ENCODE measurements around the gene ALDH9A1. TPM values are rescaled to one million over a fixed set of nuclear protein-coding genes. Genes with fewer than 3 reads are reported as not detected.

ALDH9A1 gene
- total RNA-seq, 1 donor from 2014 or later = 63.2 TPM

DNA sequence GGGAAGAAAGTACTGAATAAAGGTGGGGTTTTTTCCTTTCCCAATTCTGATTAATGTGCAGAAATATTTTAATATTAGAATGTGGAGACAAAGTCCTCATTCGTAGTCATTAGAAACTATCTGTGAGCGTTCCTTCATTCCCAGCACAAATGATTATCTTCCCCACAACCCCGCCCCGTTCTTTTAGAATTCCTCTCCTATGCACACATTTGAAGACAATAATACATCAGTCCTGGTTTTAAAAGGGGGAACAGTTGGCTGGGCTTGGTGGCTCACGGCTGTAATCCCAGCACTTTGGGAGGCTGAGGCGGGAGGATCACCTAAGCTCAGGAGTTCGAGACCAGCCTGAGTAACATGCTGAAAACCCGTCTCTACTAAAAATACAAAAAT lies 876 bp downstream of the ALDH9A1 start:
- Histone ChIP-seq H3K4me3 (peak overlapping the region; percentile 79), H3K4me1 (peaks cover 32% of the 10 kb centered on the region), H3K36me3 (peaks cover 20% of the 10 kb centered on the region), H3K9me3 (replicated peaks) (no peaks in the 10 kb centered on the region), H3K27ac (replicated peaks) (peak overlapping the region; percentile 96), H3K27me3 (ENCODE audit: low read depth) (no peaks in the 10 kb centered on the region)
- intact Hi-C loops (cut with micrococcal nuclease) = no loop called here
- no peak for DNase-seq
- no peak for TF ChIP-seq CTCF (IDR thresholded peaks at IDR 0.05; ENCODE audit: borderline replicate concordance)

GRCh38 chr1:165696625-165697100 lies 1.7 kb downstream of the ALDH9A1 start:
- Histone ChIP-seq H3K27ac (replicated peaks) (peak overlapping the region; percentile 96), H3K27me3 (ENCODE audit: low read depth) (no peaks in the 10 kb centered on the region), H3K36me3 (peaks cover 20% of the 10 kb centered on the region), H3K4me1 (peaks cover 32% of the 10 kb centered on the region), H3K9me3 (replicated peaks) (no peaks in the 10 kb centered on the region), H3K4me3 (peak overlapping the region; percentile 79)
- intact Hi-C loops (cut with micrococcal nuclease) = no loop called here
- no peak for TF ChIP-seq CTCF (IDR thresholded peaks at IDR 0.05; ENCODE audit: borderline replicate concordance)
- DNase-seq = no peak

DNA sequence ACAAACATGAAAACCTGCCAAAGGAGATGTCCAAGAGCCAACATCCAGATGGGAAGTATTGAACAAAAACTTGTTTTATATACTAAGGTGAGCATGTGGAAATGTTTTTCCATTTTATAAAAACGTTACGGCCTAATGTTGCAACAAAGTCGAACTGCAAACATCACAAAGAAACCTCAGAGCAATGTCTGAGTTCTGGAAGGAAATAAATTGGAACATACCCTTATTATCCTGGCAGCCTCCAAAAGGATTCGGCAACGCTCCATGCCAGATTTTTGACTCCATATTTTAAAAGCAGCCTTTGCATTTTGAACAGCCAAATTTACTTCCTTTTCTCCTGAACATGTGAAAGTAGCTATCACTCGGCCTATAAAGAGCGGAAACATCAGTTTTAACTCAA lies 3.3 kb downstream of the ALDH9A1 start:
- TF ChIP-seq CTCF (IDR thresholded peaks at IDR 0.05; ENCODE audit: borderline replicate concordance) = no peak
- Histone ChIP-seq H3K27ac (replicated peaks) (no peak overlapping the region), H3K27me3 (ENCODE audit: low read depth) (no peaks in the 10 kb centered on the region), H3K4me1 (peaks cover 32% of the 10 kb centered on the region), H3K36me3 (peaks cover 35% of the 10 kb centered on the region), H3K4me3 (no peak overlapping the region), H3K9me3 (replicated peaks) (no peaks in the 10 kb centered on the region)
- no peak for DNase-seq
- intact Hi-C loops (cut with micrococcal nuclease) = no loop called here

GRCh38 chr1:165688046-165688445 lies 10.3 kb downstream of the ALDH9A1 start:
- no peak for DNase-seq
- H3K36me3 ChIP-seq = peaks cover 38% of the 10 kb centered on the region
- no peak for TF ChIP-seq CTCF (IDR thresholded peaks at IDR 0.05; ENCODE audit: borderline replicate concordance)

GRCh38 chr1:165686971-165687433 lies 11.4 kb downstream of the ALDH9A1 start:
- Histone ChIP-seq H3K4me1 (peaks cover 22% of the 10 kb centered on the region), H3K27ac (replicated peaks) (no peak overlapping the region), H3K36me3 (peaks cover 48% of the 10 kb centered on the region), H3K4me3 (no peak overlapping the region), H3K27me3 (ENCODE audit: low read depth) (no peaks in the 10 kb centered on the region), H3K9me3 (replicated peaks) (no peaks in the 10 kb centered on the region)
- no peak for TF ChIP-seq CTCF (IDR thresholded peaks at IDR 0.05; ENCODE audit: borderline replicate concordance)
- DNase-seq = no peak
- intact Hi-C loops (cut with micrococcal nuclease) = no loop called here

More at GRCh38 chr1:165688046-165688445, 10.3 kb downstream of the ALDH9A1 start:
- Histone ChIP-seq H3K27me3 (ENCODE audit: low read depth) (no peaks in the 10 kb centered on the region), H3K9me3 (replicated peaks) (no peaks in the 10 kb centered on the region), H3K27ac (replicated peaks) (no peak overlapping the region), H3K4me3 (no peak overlapping the region), H3K4me1 (peaks cover 22% of the 10 kb centered on the region)
- intact Hi-C loops (cut with micrococcal nuclease) = no loop called here

Data from left ventricle myocardium inferior (tissue), 1 donor.